Activated CD8-positive, alpha-beta memory T cell treated with anti-CD3 and anti-CD28 coated beads for 36 hours (primary cell): ENCODE measurements around the gene LRRC49. TPM values are rescaled to one million over a fixed set of nuclear protein-coding genes. Genes with fewer than 3 reads are reported as not detected.

ENCODE experiments used
- CTCF ChIA-PET: fragments of 350-600 bp; sonication (Branson Sonifier 250); formaldehyde crosslinking; loops from one replicate; lab custom pipeline; 2021; ENCODE audit warnings: antibody characterized with exemption; lab: Charles Lee
- POLR2A ChIA-PET: fragments of 350-600 bp; sonication (Branson Sonifier 250); formaldehyde crosslinking; loops from one replicate; lab custom pipeline; 2021; ENCODE audit warnings: antibody characterized with exemption; lab: Charles Lee
- total RNA-seq, 2 experiments: library from RNA; stranded (reverse); gene quantifications; one replicate each; pipeline ENCODE4 v1.2.3, GENCODE V29; 2021

LRRC49 gene
- total RNA-seq, 2 experiments from 2014 or later, result 0.65 to 0.82 TPM

GRCh38 chr15:71078506-71079207 is 186.0 kb downstream of the LRRC49 start:
- ChIA-PET POLR2A (no interaction called here), CTCF (no interaction called here)

GRCh38 chr15:71079208-71080044 is 186.8 kb downstream of the LRRC49 start:
- CTCF ChIA-PET, result no interaction called here
- POLR2A ChIA-PET, result no interaction called here

- POLR2A ChIA-PET, result no interaction called here
- CTCF ChIA-PET, result no interaction called here
Measured at GRCh38 chr15:71080166-71080565, 187.5 kb downstream of the LRRC49 start.

- CTCF ChIA-PET, result no interaction called here
- POLR2A ChIA-PET, result no interaction called here
Measured at GRCh38 chr15:71080705-71081104, 188.1 kb downstream of the LRRC49 start.

- ChIA-PET POLR2A (no interaction called here), CTCF (no interaction called here)
Measured at GRCh38 chr15:71082803-71083202, 190.2 kb downstream of the LRRC49 start.

GRCh38 chr15:71083349-71083748 is 190.7 kb downstream of the LRRC49 start:
- ChIA-PET POLR2A (no interaction called here), CTCF (no interaction called here)

- POLR2A ChIA-PET, result no interaction called here
- CTCF ChIA-PET, result no interaction called here
Measured at GRCh38 chr15:71084264-71084663, 191.6 kb downstream of the LRRC49 start.

- POLR2A ChIA-PET, result no interaction called here
Measured at GRCh38 chr15:71085809-71086208, 193.2 kb downstream of the LRRC49 start.

GRCh38 chr15:71088155-71088554 is 195.5 kb downstream of the LRRC49 start:
- ChIA-PET CTCF (no interaction called here), POLR2A (no interaction called here)

More at GRCh38 chr15:71085809-71086208, 193.2 kb downstream of the LRRC49 start:
- CTCF ChIA-PET, result no interaction called here

- CTCF ChIA-PET, result no interaction called here
- POLR2A ChIA-PET, result no interaction called here
Measured at GRCh38 chr15:71088683-71089082, 196.1 kb downstream of the LRRC49 start.

GRCh38 chr15:71089801-71090200 is 197.2 kb downstream of the LRRC49 start:
- ChIA-PET POLR2A (no interaction called here), CTCF (no interaction called here)

GRCh38 chr15:71091601-71092000 is 199.0 kb downstream of the LRRC49 start:
- CTCF ChIA-PET, result no interaction called here
- POLR2A ChIA-PET, result interaction anchor here (0.6 kb wide), 1 partner anchor 23 kb away, joined by 3 read pairs; the partner anchor contains the start of gene THSD4

- ChIA-PET CTCF (no interaction called here), POLR2A (no interaction called here)
Measured at GRCh38 chr15:71092056-71092600, 199.5 kb downstream of the LRRC49 start.

GRCh38 chr15:71093054-71094024 is 200.7 kb downstream of the LRRC49 start:
- CTCF ChIA-PET, result no interaction called here
- POLR2A ChIA-PET, result no interaction called here

GRCh38 chr15:71094137-71094536 is 201.5 kb downstream of the LRRC49 start:
- ChIA-PET CTCF (no interaction called here), POLR2A (no interaction called here)

GRCh38 chr15:71096676-71097075 is 204.1 kb downstream of the LRRC49 start:
- ChIA-PET POLR2A (no interaction called here), CTCF (no interaction called here)

GRCh38 chr15:71097890-71098289 is 205.3 kb downstream of the LRRC49 start:
- ChIA-PET CTCF (no interaction called here), POLR2A (no interaction called here)

- CTCF ChIA-PET, result no interaction called here
- POLR2A ChIA-PET, result no interaction called here
Measured at GRCh38 chr15:71098920-71099319, 206.3 kb downstream of the LRRC49 start.
